NCI-H2196 (cell line): ENCODE results near the gene SLC9C1.
"Not testable (repeated sequence)": the region's sequence is repeated elsewhere in the genome, so short reads cannot be mapped to it uniquely, and the experiment has no call there.

Source experiments
- DNase-seq: peaks from one replicate; lab custom pipeline; 2025; ENCODE audit not compliant: unreplicated experiment; lab: John Stamatoyannopoulos, UW

Gene SLC9C1

DNA sequence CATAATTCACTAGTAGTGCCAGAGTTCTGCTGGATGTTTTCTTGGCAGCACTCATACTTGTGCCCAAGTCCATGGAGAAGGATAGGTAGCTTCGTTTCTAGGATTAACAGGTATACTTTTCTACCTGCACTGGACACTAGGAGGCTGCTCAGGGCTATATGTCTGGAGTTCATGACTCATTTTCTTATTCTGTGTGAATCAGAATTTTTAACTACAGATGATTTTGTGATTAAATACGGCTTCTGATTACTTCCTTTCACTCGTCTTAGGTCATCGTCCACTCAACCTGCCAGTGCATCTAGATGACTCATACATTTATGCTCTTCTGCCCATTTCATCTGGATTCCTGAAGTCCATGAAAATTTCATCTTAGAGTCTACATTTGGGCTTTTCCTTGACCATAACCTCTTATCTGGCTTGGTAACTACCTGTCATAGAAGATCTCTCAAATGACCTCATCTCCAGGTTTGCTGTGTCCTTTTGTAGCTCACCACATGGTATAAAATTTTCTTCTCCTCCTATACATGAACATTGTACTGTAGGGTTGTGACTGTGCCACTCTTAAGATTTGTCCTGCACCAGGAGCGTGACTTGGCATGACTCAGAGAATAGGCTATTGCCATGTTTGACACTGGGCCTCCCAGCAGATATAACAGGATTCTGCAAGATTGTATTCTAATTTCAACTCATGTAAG lies 94.2 kb downstream of the SLC9C1 start:
- no peak for DNase-seq

DNA sequence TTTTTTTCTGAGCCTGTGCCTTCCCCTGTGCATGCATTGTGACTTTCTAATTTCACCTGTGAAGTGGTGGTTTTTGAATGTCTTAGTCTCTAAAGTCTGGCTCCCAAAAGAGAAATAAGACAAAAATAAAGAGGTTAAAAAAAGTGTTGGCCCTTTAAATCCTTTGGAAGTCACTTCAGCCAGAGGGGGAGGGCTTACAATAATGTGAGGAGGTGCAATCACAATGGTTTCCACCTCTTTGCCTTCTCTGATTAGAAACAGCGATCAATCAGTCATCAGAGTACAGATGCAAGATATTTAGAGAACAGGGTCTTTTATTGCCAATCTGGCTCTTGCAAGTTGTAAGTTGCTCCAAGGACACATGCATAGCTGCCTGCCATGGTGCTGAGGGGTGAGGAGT lies 96.9 kb downstream of the SLC9C1 start:
- no peak for DNase-seq

DNA sequence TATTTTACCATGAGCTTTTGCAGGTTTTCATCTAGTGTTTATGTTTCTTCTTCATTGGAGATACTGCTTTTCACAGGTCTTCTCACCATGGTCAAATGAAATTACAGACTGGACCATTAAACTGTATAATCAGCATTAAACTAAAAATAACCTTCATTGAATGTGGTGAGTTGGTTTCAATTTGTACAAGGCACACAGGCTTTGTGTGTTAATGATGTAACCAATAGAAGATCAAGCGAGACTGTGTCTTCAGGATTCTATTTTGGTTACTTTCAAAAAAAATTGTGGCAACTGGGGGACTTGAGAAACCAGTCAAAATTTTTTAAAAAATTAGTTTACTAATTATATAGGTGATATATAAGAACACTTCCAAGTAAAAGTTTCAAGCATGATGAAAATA lies 106.7 kb downstream of the SLC9C1 start:
- DNase-seq, result no peak

DNA sequence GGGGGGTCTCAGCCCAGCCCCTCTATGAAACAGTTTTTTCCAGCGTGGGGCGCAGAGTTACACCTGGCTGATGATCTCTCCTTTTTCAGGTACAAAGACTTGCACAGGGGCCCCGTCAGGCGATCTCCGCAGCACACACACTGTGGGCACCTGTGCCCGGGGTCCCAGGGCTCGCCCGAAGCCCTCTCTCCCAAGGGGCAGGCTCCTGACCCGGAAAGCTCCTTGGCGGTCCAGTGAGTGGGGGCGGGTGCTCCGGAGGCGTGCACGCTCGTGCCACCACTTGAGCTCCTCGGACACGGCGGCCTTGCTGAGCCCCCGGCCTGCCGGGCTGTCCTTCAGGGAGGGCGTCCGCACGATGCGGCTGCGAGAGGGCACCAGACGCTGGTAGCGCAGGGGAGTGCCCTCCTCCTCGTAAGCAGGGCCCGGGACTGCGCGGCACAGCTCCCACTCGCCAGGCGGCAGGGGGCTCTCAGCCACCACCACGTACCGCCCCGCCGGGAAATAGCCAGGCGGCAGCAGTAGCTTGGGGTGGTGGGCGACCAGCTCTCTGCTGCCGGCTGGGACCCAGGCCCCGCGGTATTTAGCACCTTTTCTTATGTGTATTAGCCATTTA lies 108.5 kb downstream of the SLC9C1 start:
- not testable (repeated sequence) for DNase-seq

DNA sequence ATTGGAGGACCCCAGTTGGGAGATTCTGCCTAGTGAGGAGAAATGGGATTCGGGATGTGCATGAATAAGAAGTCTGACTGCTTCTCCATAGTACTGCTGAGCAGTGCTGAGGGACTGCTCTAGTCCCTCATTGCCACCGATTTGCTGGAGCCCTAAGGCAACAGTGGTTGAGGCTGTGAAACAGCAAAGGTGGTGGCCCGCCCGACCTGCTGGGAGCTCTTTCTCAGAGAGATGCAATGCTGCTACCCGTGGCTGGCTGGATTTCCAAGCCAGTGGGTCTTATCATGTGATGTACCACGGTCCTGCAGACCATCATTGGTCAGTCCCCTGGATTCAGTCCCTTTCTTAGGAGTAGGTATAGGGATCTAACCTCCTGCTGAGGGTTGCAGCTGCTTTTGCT lies 118.4 kb downstream of the SLC9C1 start:
- no peak for DNase-seq

DNA sequence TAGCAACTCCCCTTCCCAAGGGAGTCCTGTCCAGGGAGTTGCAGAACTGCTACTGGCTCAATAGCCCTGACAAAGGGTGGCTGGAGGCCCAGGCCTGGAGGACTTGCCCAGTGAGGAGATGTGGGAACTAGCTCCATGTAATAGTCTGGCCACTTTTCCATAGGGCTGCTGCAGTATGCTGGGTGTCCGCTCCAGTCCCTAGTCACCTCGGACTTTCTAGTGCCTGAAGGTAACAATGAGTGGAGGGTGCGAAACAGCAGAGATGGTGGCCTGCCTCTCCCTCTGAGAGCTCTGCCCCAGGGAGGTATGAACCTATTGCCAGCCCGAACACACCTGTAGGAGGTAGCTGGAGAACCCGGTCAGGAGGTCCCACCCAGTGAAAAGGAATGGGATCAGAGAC lies 119.0 kb downstream of the SLC9C1 start:
- DNase-seq, result no peak

DNA sequence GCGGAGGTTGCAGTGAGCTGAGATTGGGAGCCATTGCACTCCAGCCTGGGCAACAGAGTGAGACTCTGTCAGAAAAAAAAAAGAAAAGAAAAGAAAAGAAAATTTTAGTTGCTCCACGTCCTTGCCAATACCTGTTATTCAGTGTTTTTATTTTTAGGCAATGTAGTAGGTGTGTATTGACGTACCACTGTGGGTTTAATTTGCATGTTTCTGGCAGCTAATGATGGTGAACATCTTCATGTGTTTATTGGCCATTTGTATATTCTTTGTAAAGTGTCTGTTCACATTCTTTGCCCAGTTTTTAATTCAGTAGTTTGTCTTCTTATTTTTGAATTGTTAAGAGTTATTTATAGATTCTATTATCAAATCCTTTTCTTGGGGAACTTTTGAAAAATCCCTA lies 122.9 kb downstream of the SLC9C1 start:
- DNase-seq, result no peak

DNA sequence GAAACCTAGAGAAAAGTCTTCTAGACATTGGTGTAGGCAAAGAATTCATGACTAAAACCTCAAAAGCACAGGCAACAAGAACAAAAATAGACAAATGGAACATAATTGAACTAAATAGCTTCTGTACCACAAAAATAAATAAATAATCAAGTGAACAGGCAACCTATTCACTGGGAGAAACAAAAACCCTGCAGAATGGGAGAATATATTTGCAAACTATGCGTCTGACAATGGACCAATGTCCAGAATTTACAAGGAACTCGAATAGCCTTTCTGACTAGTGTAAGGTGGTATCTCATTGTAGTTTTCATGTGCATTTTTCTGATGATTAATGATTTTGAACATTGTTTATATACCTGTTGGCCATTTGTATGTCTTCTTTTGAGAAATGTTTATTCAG lies 124.0 kb downstream of the SLC9C1 start:
- DNase-seq, result no peak

DNA sequence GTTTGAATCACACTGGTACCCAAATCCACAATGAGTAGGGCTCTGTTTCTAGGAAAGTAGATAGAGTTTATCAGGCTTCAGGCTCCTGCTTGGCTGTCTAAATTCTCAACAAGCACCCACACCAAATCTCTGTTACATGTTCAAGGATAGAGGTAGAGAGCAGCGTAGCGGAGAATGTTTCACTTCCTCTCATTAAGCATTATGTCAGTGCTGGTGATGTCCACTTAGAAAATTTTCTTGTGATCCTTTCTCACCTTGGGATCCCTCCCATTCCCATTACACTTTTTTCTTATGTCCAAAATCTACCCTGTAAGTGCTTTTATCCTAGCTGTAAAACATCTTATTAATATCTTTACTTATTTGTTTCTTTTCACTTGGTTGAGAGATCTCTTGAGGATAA lies 126.3 kb downstream of the SLC9C1 start:
- DNase-seq, result no peak

DNA sequence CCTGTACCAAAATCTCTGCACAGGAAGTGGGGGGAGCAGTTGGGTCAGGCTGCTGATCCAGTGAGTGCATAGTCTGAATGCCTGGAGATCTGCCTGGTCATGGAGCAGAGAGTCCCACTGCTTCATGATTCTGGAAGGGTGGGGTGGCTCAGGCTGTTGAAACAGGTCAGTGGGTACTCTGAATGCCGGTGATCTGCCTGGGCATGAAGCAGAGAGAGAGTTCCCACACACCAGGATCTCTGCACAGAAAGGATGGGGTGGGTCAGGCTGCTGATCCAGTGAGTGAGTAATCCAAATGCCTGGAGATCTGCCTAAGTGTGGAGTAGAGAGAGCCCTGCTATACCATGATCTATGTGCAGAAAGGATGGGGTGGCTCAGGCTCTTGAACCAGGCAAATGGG lies 144.9 kb downstream of the SLC9C1 start:
- DNase-seq, result no peak

DNA sequence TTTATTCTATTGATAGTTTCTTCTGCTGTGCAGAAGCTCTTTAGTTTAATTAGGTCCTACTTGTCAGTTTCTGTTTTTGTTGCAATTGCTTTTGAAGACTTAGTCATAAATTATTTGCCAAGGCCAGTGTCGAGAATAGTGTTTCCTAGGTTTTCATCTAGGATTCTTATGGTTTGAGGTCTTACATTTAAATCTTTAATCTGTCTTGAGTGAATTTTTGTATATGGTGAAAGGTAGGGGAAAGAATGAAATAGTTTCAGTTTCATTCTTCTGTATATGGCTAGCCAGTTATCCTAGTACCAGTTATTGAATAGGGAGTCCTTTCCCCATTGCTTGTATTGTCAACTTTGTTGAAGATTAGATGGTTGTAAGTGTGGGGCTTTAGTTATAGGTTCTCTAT lies 150.3 kb downstream of the SLC9C1 start:
- DNase-seq, result no peak

DNA sequence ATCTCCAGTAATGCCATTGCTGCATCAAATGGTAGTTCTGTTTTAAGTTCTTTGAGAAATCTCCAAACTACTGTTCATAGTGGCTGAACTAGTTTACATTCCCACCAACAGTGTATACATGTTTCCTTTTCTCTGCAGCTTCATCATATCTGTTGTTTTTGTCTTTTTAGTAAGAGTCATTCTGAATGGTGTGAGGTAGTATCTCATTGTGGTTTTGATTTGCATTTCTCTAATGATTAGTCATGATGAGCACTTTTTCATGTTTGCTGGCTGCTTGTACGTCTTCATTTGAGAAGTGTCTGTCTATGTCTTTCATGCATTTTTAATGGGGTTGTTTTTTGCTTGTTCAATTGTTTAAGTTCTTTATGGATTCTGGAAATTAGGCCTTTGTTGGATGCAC lies 150.8 kb downstream of the SLC9C1 start:
- DNase-seq, result no peak

DNA sequence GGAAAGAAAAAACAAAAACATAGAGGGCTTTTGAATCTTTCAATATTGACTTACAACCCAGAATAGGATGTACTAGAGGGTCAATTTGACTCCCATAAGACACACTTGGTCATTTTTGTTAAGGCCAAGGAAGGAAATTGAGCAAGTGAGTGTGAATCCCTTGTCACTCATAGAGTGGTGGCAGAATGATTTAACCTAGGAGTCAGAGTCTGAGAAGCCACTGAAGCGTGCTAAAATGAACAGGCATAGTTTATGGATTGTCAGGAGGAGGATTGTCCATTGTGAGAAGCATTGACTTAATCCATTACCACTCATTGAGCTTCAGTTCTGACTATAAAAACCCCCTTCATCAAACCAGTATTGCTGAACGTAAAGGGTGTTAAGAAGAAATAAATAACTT lies 152.7 kb downstream of the SLC9C1 start:
- no peak for DNase-seq

DNA sequence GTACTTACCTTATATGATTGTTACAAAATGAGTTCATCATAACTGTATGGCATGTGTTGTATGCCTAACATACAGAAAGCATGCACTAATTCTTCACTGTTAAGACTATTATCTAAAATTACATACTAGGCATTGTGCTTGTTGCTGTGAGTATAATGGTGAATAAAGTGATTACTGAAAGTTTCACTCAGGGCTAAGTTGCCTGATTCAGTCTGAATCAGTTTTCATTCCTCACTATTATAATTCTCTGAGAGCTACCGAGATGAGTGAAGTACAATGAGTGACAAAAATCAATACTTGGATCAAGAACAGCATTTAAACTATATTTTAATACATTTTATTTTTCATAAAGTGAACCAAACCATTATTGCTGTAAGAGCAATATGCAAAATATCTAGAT lies 153.4 kb downstream of the SLC9C1 start:
- DNase-seq, result no peak

DNA sequence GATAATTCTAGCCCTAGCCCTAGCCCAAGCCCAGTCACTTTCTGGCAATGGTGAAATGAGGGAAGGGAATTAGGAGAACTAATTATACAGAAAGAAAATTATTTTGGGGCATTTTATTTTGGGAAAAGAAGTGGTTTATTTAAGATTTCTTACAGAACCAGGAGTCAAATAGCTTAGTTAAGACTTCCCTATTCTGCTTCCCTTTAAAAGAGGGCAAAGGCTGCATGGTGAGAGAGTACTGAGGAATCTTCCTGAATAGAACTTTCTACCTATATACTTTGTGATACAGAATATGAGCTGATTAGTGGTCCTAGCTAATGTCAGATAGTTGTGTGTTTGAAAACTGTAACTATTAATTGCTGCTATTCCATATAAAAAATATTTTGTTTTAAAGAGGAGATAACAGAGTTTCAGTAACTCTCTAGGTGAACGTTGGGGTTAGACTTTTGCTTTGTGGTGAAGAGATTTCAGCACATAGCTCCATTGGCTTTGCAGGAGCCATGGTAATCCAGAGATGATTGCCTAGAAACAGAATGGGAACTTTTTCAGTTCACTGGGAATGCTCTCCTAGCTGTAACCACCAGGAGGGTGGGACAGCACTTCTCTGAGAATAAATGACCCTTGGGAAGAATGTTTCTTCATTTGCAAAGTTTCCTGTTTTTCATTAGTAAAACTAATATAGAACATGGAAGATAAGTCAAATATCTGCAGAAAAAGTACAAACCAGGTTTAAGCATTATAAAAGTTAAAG lies 155.6 kb downstream of the SLC9C1 start:
- no peak for DNase-seq

DNA sequence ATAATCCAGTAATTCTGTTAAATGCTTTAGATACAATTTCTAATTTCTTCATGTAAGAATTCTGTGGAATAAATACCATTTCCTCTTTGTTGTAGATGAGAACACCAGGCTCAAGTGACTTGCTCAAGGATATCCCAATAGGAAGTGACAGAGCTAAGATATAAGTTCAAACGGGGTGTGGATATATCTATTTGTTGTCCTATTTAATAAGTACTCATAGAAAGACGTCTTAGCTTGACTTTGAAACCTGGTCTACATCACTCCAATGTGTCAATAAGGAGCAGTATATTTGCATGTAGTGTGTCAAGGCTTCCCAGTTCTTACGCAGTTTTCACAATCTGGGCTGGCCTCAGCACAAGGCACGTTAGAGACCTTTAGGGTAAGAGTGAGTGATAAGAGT lies 156.2 kb downstream of the SLC9C1 start:
- DNase-seq, result no peak

DNA sequence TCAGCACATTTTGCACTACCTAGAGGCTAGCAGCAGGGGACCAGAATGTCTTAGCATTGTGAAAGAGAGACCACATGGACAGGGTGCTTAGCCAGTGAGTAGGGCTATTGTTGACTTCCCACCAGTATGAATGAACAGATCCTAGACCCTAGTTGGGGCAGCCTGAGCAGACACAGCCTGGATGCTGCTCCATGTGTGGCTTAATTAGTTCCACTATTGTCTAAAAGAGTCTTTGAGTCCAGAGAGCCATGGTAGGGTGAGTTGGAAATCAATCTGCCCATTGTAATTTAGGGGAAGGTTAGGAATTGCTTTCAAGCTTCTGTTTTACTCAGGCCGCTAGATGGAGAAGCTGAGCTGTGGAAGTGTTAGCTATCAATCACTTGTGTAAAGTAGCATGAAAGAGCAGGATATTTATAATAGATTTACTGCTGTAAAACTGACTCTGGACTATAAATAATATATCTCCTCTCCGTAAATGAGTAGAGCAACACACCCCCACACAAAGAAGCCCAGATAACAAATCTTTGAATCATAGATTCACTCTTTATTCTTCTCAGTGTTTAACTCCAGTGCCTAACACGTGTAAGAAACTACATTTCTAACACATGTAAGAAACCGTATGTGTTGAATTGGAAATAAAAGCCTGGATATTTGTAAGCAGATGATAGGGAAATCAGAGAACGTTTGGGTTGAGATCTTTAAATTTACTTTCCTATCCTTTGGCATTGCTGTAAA lies 156.9 kb downstream of the SLC9C1 start:
- peak; percentile 71 for DNase-seq

DNA sequence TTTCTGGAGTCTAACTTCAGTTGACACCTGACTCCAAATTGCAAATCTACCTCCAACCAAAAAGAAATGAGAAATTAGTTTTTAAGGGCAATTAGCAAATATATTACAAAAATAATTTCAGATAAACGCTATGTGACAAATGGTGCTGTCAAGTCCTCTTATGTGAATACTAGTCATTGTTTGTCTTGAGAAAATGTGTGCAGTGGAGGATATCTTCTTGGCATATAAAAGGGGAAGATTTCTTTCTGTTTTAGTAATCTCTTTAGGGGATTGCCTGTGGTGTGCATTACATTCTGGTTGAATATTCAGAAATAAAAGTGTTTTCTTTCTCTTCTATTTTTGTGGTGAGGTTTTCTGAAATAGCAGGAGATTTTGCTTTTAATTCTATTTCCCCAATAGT lies 158.0 kb downstream of the SLC9C1 start:
- no peak for DNase-seq

DNA sequence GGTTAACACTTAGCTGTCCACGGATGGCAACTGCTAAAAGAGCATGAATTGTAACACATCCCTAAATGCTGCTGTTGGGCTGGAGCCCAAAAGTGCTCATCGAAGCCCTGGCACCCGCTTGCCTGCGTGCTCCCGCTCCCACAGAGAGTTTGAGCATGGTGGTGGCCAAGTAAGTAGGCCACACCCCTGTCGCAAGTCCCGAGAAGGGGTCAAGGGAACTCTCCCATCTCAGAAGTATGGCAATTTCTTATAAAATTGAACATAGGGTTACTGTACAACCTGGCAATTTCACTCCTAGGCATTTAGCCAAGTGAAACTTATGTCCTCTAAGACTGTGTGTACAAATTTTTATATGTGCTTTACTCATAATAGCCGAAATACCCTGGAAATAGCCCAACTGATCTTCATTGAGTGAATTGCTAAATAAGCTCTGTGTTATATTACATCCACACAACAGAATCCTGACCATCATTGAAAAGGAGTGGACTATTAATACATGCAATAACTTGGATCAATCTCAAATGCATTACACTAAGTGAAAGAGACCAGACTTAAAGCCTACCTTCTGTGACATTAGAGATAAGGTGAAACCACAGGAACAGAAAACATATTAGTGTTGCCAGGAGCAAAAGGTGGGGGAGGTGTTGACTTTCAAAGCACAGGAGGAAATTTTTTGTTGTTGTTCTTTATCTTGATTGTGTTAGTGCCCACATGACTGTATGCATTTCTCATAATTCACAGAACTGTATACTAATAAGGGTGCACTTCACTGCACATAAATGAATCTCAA lies 159.5 kb downstream of the SLC9C1 start:
- peak; percentile 71 for DNase-seq

DNA sequence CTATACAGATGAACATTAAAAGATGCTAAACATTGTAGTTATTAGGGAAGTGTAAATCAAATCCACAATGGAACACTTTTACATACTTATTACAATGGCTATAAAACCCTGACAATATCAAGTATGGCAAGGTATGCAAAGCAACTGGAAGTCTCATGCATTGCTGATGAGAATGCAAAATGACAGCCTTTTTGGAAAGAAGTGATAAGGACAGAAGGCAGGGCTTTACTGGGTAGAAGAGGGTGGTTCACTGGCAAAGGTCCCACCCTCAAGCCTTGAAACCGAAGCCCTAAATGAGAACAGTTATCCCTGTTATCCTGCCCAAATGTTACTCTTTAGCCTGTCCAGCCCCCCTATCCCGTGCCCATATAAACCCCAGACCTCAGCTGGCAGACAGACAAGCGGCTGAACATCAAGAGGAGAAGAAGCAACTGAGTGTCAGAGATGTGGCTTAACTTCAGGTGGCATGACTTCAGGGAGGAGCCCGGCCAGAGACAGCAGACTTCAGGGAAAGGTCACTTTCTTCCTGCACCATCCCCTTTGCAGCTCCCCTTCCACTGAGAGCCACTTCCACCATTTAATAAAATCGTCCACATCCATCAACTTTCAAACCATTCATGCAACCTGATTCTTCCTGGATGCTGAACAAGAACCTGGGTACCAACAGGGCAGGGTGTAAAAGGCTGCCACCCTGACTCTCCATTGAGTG lies 160.2 kb downstream of the SLC9C1 start:
- DNase-seq, result no peak
